Tibial nerve (tissue), 4 donors: ENCODE data around the gene MYH7B. TPM values are rescaled to one million over a fixed set of nuclear protein-coding genes. Genes with fewer than 3 reads are reported as not detected.

Experiments used
- DNase-seq, 2 donors: peaks; one replicate each; pipeline ENCODE4 v3.0.0-alpha.2; 2019; ENCODE audit warnings: low spot score in 2 of 2
- H3K27ac ChIP-seq, 4 donors: fragments of 200-600 bp; sonication (generic) in 3 of 4; one replicate each; pipeline ENCODE4 v1.5.1; 2017 to 2019; ENCODE audit warnings: mild to moderate bottlenecking in 1 of 4
- H3K27me3 ChIP-seq, 2 donors: fragments of 200-600 bp; sonication (generic) in 1 of 2; one replicate each; pipeline versions ENCODE4 v1.5.1 to v1.6.0; 2017 to 2019
- H3K36me3 ChIP-seq, 3 donors: fragments of 200-600 bp; sonication (generic); one replicate each; pipeline ENCODE4 v1.5.1; 2018 to 2019
- H3K4me1 ChIP-seq, 4 donors: fragments of 200-600 bp; sonication (generic) in 3 of 4; one replicate each; pipeline ENCODE4 v1.5.1; 2017 to 2019
- H3K4me3 ChIP-seq, 4 donors: fragments of 200-600 bp; sonication (generic) in 3 of 4; one replicate each; pipeline ENCODE4 v1.5.1; 2017 to 2019; ENCODE audit warnings: mild to moderate bottlenecking in 1 of 4, moderate library complexity in 1 of 4
- H3K9me3 ChIP-seq, 4 donors: fragments of 200-600 bp; sonication (generic) in 3 of 4; one replicate each; pipeline ENCODE4 v1.5.1; 2017 to 2019
- EP300 ChIP-seq, 2 donors: sonication (generic); formaldehyde crosslinking; IDR thresholded peaks; one replicate each; pipeline ENCODE4 v1.6.1; 2017; ENCODE audit warnings: antibody characterized with exemption in 2 of 2, mild to moderate bottlenecking in 1 of 2
- POLR2A ChIP-seq, 2 donors: fragments of 450-650 bp; IDR thresholded peaks; one replicate each; pipeline ENCODE4 v1.6.1; 2017; ENCODE audit warnings: antibody characterized with exemption in 2 of 2, mild to moderate bottlenecking in 2 of 2, moderate library complexity in 2 of 2
- WGBS, 2 donors: methylation state at CpG; one replicate each; pipeline ENCODE4 v1.1.5; 2018; 5-methylcytosine and 5-hydroxymethylcytosine counted together
- total RNA-seq, 4 donors: library from RNA; depleted of rRNA; stranded (reverse); fragments of >200 nt; gene quantifications; one replicate each; pipeline ENCODE4 v1.1.0, GENCODE V29; 2016
- TF ChIP-seq, protein P1 (sequence below), 5 experiments: fragments of 200-600 bp in 3 of 5; fragments of 450-650 bp in 2 of 5; sonication (generic) in 3 of 5; IDR thresholded peaks; one replicate each; pipeline ENCODE4 v1.5.1; 2016 to 2019; ENCODE audit warnings: antibody characterized with exemption in 5 of 5, mild to moderate bottlenecking in 3 of 5, moderate library complexity in 2 of 5

Gene MYH7B
- total RNA-seq, 4 donors from 2014 or later: 3.3 to 5.3 (median 4.0) TPM

DNA sequence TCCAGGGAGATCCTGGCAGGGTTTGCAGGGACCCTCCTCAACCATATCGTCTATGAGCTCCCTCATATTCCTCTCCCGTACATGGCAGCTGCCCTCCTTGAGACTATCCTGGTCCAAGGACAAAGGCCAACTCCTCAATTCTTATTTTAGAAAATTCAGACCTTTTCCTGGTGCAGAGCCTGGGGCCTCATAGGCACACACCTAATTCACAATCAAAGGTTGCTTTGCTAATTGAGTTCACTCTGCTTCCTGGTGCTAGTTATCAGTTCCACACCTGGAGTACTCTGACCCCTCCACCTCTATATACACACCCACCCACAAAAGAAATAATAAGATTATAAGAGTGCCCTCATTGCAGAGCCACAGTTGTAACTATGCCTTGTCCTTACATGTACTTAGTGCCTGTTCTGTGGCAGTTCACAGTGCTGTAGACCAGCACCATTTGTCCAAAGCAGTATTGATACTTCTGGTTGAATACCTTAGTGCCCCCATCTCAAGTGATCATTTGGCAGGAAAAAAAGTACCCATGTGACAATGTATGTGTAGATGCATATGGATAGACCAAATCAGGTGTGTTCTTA lies 38.8 kb upstream of the MYH7B start:
- 65 to 78% methylated on average over 2 of the region's 2 CpGs for WGBS, 2 donors
- no peaks in the 10 kb centered on the region for H3K27me3 ChIP-seq
- H3K4me1 ChIP-seq: peaks cover 0 to 4% (median 1%) of the 10 kb centered on the region in 4 donors
- peaks cover 0 to 30% (median 0%) of the 10 kb centered on the region in 3 donors for H3K36me3 ChIP-seq
- H3K9me3 ChIP-seq: no peaks in the 10 kb centered on the region
- DNase-seq: no peak
- no peak for TF ChIP-seq EP300 (IDR thresholded peaks at IDR 0.05)
- TF ChIP-seq, protein P1, sequence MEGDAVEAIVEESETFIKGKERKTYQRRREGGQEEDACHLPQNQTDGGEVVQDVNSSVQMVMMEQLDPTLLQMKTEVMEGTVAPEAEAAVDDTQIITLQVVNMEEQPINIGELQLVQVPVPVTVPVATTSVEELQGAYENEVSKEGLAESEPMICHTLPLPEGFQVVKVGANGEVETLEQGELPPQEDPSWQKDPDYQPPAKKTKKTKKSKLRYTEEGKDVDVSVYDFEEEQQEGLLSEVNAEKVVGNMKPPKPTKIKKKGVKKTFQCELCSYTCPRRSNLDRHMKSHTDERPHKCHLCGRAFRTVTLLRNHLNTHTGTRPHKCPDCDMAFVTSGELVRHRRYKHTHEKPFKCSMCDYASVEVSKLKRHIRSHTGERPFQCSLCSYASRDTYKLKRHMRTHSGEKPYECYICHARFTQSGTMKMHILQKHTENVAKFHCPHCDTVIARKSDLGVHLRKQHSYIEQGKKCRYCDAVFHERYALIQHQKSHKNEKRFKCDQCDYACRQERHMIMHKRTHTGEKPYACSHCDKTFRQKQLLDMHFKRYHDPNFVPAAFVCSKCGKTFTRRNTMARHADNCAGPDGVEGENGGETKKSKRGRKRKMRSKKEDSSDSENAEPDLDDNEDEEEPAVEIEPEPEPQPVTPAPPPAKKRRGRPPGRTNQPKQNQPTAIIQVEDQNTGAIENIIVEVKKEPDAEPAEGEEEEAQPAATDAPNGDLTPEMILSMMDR (IDR thresholded peaks at IDR 0.05): no peak
- no peak for TF ChIP-seq POLR2A (IDR thresholded peaks at IDR 0.05)
- H3K4me3 ChIP-seq: no peak overlapping the region
- no peak overlapping the region for H3K27ac ChIP-seq

DNA sequence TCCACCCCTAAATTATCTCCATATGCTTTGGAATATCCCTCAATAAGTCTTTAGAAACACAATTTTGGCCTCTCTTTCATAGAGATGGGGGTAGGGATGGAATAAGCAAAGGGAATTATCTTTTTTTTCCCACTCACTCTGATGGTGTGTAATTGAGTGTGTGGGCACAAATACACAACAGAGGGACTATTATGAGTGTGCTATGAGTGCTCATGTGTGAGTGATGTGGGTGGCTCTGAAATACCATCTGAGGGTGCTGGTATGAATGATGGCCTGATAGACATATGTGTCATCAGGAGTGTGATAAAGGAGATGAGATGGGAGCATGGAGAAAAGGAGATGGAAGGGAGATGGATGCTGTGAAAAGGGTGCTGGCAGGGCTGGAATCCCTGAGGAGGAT lies 35.6 kb upstream of the MYH7B start:
- no peak overlapping the region for H3K4me3 ChIP-seq
- TF ChIP-seq, protein P1 (IDR thresholded peaks at IDR 0.05): no peak
- TF ChIP-seq POLR2A (IDR thresholded peaks at IDR 0.05) (no peak), EP300 (IDR thresholded peaks at IDR 0.05) (no peak)
- peaks cover 0 to 21% (median 9%) of the 10 kb centered on the region in 4 donors for H3K4me1 ChIP-seq
- H3K27me3 ChIP-seq: no peaks in the 10 kb centered on the region
- no peaks in the 10 kb centered on the region for H3K9me3 ChIP-seq
- peaks cover 0 to 37% (median 0%) of the 10 kb centered on the region in 3 donors for H3K36me3 ChIP-seq
- H3K27ac ChIP-seq: peak overlapping the region in 2 of 4 donors; percentile 26 to 76
- DNase-seq: no peak

DNA sequence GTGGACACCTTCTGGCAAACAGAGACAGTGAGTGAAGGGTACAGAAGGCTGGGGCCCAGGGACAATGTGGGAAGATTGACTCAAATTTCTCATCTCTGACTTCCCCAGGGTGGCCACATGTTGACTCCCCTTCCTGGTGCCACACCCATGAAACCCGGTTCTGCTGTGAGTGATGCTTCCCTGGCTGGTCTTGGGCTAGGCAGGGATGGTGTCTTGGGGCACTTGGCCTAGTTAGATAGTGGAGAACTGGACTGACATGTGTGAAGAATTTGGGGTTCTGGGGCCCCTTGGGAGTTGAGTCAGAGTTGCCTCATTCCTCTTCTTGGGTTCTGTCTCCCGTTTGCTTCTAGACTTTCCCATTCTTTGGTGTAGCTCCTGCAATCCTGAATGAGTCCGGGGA lies 34.2 kb upstream of the MYH7B start:
- no peaks in the 10 kb centered on the region for H3K9me3 ChIP-seq
- TF ChIP-seq POLR2A (IDR thresholded peaks at IDR 0.05): no peak
- TF ChIP-seq EP300 (IDR thresholded peaks at IDR 0.05): no peak
- H3K27ac ChIP-seq: peak overlapping the region; percentile 41 to 87 (median 68)
- H3K27me3 ChIP-seq: no peaks in the 10 kb centered on the region
- H3K4me1 ChIP-seq: peaks cover 0 to 21% (median 9%) of the 10 kb centered on the region in 4 donors
- no peak overlapping the region for H3K4me3 ChIP-seq
- DNase-seq: no peak
- WGBS, 2 donors: 81 to 82% methylated on average over 3 of the region's 3 CpGs
- H3K36me3 ChIP-seq: peaks cover 0 to 51% (median 0%) of the 10 kb centered on the region in 3 donors

DNA sequence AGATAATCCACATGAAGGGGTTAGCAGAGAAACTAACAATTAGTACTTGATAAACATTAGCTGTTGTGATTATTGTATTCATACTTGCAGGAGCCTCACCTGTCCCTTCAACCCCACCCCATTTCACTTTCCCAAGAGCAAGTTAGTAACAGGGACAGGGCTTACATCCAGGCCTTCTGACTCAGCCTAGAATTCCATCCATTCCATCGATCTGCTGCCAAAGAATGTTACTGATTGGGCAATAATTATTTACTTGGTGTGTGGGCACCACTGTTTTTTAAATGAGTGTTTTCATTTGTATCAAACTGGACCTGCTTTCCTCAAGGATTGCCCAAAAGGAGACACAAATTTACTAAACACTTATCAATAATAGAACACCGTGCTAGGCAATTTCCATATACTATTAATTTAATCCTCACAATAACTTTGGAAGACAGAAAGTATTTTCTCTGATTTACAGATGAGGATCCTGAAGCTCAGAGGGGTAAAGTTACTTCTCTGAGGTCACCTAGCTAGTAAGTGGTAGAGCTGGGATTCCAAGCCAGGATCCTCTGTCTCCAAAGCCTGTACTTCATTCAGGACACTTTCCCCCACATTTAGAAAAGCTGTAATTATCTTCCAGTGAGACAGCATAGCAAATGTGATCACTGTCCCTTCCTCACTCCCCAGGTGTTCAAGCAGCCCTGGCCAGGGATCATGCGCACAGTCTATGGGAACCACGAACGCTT lies 32.9 kb upstream of the MYH7B start:
- Histone ChIP-seq H3K4me1 (peaks cover 0 to 21% (median 9%) of the 10 kb centered on the region in 4 donors), H3K36me3 (peaks cover 0 to 63% (median 0%) of the 10 kb centered on the region in 3 donors), H3K9me3 (no peaks in the 10 kb centered on the region), H3K27ac (peak overlapping the region in 3 of 4 donors; percentile 60 to 87 (median 76)), H3K27me3 (no peaks in the 10 kb centered on the region), H3K4me3 (no peak overlapping the region)
- TF ChIP-seq, protein P1 (IDR thresholded peaks at IDR 0.05): no peak
- TF ChIP-seq EP300 (IDR thresholded peaks at IDR 0.05): peak; percentile 61 to 84
- no peak for TF ChIP-seq POLR2A (IDR thresholded peaks at IDR 0.05)
- 73 to 78% methylated on average over 5 of the region's 5 CpGs for WGBS, 2 donors
- peak in 1 of 2 donors; percentile 61 for DNase-seq

DNA sequence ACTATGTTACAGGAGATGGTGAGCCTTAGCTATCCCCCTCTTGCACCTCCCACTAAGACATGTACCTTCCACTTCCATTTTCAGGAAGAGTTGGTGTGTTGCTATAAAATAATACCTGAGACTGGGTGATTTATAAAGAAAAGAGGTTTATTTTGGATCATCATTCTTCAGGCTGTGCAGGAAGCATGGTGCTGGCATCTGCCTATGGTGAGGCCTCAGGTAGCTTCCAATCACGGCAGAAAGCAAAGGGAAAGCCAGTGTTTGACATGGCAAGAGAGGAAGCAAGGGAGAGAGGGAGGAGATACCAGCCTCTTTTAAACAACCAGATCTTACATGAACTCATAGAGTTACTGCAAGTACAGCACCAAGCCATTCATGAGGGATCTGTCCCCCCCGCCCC lies 32.3 kb upstream of the MYH7B start:
- Histone ChIP-seq H3K9me3 (no peaks in the 10 kb centered on the region), H3K4me3 (no peak overlapping the region), H3K36me3 (peaks cover 0 to 63% (median under 1%) of the 10 kb centered on the region in 3 donors), H3K4me1 (peaks cover 0 to 21% (median 9%) of the 10 kb centered on the region in 4 donors), H3K27ac (peak overlapping the region in 3 of 4 donors; percentile 60 to 87 (median 76)), H3K27me3 (no peaks in the 10 kb centered on the region)
- 96 to 100% methylated on average over 2 of the region's 2 CpGs for WGBS, 2 donors
- DNase-seq: no peak
- TF ChIP-seq EP300 (IDR thresholded peaks at IDR 0.05): no peak
- TF ChIP-seq POLR2A (IDR thresholded peaks at IDR 0.05): no peak
- TF ChIP-seq, protein P1 (IDR thresholded peaks at IDR 0.05): no peak
